ENCODE results near the gene SNX18. TPM values are rescaled to one million over a fixed set of nuclear protein-coding genes. Genes with fewer than 3 reads are reported as not detected.

Gene SNX18
- polyA plus RNA-seq, 1 of the 3 experiments (the other 2 are of a cell fraction), result 4.6 TPM

GRCh38 chr5:54570916-54571315, 53.4 kb downstream of the SNX18 start:
- H3K9me2 ChIP-seq, result no peaks in the 10 kb centered on the region
- no peak overlapping the region for H3K4me3 ChIP-seq (ENCODE audit: low read depth in 2 of 2, low read length in 1 of 2)
- H3K4me1 ChIP-seq (ENCODE audit: control insufficient read depth in 1 of 2, insufficient read depth in 2 of 2, low read depth in 1 of 2, low read length in 1 of 2), result no peaks in the 10 kb centered on the region
- POLR2A ChIA-PET, result no interaction called here
- H2AFZ ChIP-seq (ENCODE audit: low read depth), result no peak overlapping the region
- H3K9me3 ChIP-seq, result no peaks in the 10 kb centered on the region
- TF ChIP-seq MAX (IDR thresholded peaks at IDR 0.05; ENCODE audit: low read depth), result no peak
- no peak for TF ChIP-seq RCOR1 (IDR thresholded peaks at IDR 0.05; ENCODE audit: low read length)
- TF ChIP-seq RAD21 (IDR thresholded peaks at IDR 0.05; ENCODE audit: low read length), result no peak
- TF ChIP-seq CHD2 (IDR thresholded peaks at IDR 0.05; ENCODE audit: low read length, partially characterized antibody), result no peak
- no peak for TF ChIP-seq EP300 (IDR thresholded peaks at IDR 0.05; ENCODE audit: borderline replicate concordance in 1 of 2, low read depth in 1 of 2, low read length in 1 of 2)
- TF ChIP-seq FOXJ3 (CRISPR knock-in tag; IDR thresholded peaks at IDR 0.05), result no peak
- TF ChIP-seq JUND (IDR thresholded peaks at IDR 0.05), result no peak
- TF ChIP-seq RXRA (IDR thresholded peaks at IDR 0.05; ENCODE audit: borderline replicate concordance, low read depth), result no peak
- TF ChIP-seq CTCF (IDR thresholded peaks at IDR 0.05), result no peak
- no peak for TF ChIP-seq GABPA (IDR thresholded peaks at IDR 0.05; ENCODE audit: low read depth)
- no peak for TF ChIP-seq PBX3 (IDR thresholded peaks at IDR 0.05)
- TF ChIP-seq REST (IDR thresholded peaks at IDR 0.05; ENCODE audit: low read depth, low read length), result no peak
- TF ChIP-seq RFX5 (IDR thresholded peaks at IDR 0.05; ENCODE audit: low read length), result no peak
- TF ChIP-seq SMC3 (IDR thresholded peaks at IDR 0.05; ENCODE audit: low read depth, low read length), result no peak
- no peak for TF ChIP-seq YY1 (IDR thresholded peaks at IDR 0.05; ENCODE audit: low read depth)
- H3K36me3 ChIP-seq (replicated peaks in 1 of 2; ENCODE audit: control insufficient read depth in 1 of 2, insufficient read depth in 2 of 2, low read length in 1 of 2), result no peaks in the 10 kb centered on the region
- no peaks in the 10 kb centered on the region for H3K79me2 ChIP-seq (ENCODE audit: insufficient read depth)
- no peak overlapping the region for H3K4me2 ChIP-seq
- H3F3A ChIP-seq (replicated peaks; ENCODE audit: insufficient read depth), result no peaks in the 10 kb centered on the region
- no peaks in the 10 kb centered on the region for H3K27me3 ChIP-seq (ENCODE audit: insufficient read depth)
- H4K20me1 ChIP-seq (ENCODE audit: insufficient read depth), result no peaks in the 10 kb centered on the region
- WGBS (ENCODE audit: low lambda C conversion rate), result 51% methylated on average over 5 of the region's 5 CpGs
- no peak for DNase-seq
- no peak overlapping the region for H3K9ac ChIP-seq
- H3K27ac ChIP-seq (ENCODE audit: low read depth in 2 of 2, low read length in 1 of 2), result no peak overlapping the region
- CTCF ChIA-PET, result no interaction called here
